OCI-LY3 (cell line): Measurements from ENCODE around the gene PCDHB14.
"Not testable (repeated sequence)": the region's sequence is repeated elsewhere in the genome, so short reads cannot be mapped to it uniquely, and the experiment has no call there.

Experiments used
- EZH2phosphoT487 ChIP-seq: fragments of 200-600 bp; shearing (Covaris generic); IDR thresholded peaks from 2 replicates; pipeline ENCODE4 v1.6.1; 2018; ENCODE audit warnings: antibody characterized with exemption, mixed run types, low read depth
- TF ChIP-seq, protein P1 (sequence below): fragments of 200-600, 300-600 bp; sonication (generic); IDR thresholded peaks from 2 replicates; pipeline ENCODE4 v1.5.1; 2014; ENCODE audit warnings: antibody characterized with exemption, low read length, low read depth

- TF ChIP-seq, protein P1, sequence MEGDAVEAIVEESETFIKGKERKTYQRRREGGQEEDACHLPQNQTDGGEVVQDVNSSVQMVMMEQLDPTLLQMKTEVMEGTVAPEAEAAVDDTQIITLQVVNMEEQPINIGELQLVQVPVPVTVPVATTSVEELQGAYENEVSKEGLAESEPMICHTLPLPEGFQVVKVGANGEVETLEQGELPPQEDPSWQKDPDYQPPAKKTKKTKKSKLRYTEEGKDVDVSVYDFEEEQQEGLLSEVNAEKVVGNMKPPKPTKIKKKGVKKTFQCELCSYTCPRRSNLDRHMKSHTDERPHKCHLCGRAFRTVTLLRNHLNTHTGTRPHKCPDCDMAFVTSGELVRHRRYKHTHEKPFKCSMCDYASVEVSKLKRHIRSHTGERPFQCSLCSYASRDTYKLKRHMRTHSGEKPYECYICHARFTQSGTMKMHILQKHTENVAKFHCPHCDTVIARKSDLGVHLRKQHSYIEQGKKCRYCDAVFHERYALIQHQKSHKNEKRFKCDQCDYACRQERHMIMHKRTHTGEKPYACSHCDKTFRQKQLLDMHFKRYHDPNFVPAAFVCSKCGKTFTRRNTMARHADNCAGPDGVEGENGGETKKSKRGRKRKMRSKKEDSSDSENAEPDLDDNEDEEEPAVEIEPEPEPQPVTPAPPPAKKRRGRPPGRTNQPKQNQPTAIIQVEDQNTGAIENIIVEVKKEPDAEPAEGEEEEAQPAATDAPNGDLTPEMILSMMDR: not testable (repeated sequence)
- not testable (repeated sequence) for TF ChIP-seq EZH2phosphoT487
Measured at GRCh38 chr5:141184117-141184855, 38.9 kb upstream of the PCDHB14 start.
